Osteocyte (in vitro differentiated cells): ENCODE results near the gene MX2. TPM values are rescaled to one million over a fixed set of nuclear protein-coding genes. Genes with fewer than 3 reads are reported as not detected.

Experiments used
- DNase-seq: peaks from one replicate; pipeline ENCODE4 v3.0.0; 2021; ENCODE audit warnings: mixed read lengths; ENCODE audit not compliant: unreplicated experiment; ENCODE audit errors: extremely low spot score
- H3K27ac Mint-ChIP-seq: one replicate; pipeline ENCODE4 v1.8.0; 2021; ENCODE audit warnings: mild to moderate bottlenecking, mixed read lengths; ENCODE audit not compliant: unreplicated experiment
- H3K27me3 Mint-ChIP-seq: one replicate; pipeline ENCODE4 v1.8.0; 2021; ENCODE audit warnings: mixed read lengths; ENCODE audit not compliant: unreplicated experiment
- H3K36me3 Mint-ChIP-seq: one replicate; pipeline ENCODE4 v1.8.0; 2021; ENCODE audit warnings: mixed read lengths; ENCODE audit not compliant: unreplicated experiment
- H3K4me1 Mint-ChIP-seq: one replicate; pipeline ENCODE4 v1.8.0; 2021; ENCODE audit warnings: mixed read lengths; ENCODE audit not compliant: unreplicated experiment
- H3K4me3 Mint-ChIP-seq: one replicate; pipeline ENCODE4 v1.8.0; 2021; ENCODE audit warnings: mild to moderate bottlenecking, moderate library complexity, mixed read lengths; ENCODE audit not compliant: unreplicated experiment
- H3K9me3 Mint-ChIP-seq: one replicate; pipeline ENCODE4 v1.8.0; 2021; ENCODE audit warnings: mixed read lengths; ENCODE audit not compliant: unreplicated experiment
- CTCF ChIP-seq: fragments of 200-600 bp; sonication (generic); IDR thresholded peaks from 2 replicates; pipeline ENCODE4 v1.5.0; 2021; ENCODE audit warnings: antibody characterized with exemption, mild to moderate bottlenecking, moderate library complexity
- total RNA-seq: library from RNA; stranded (reverse); gene quantifications from 2 replicates; pipeline ENCODE4 v1.2.1, GENCODE V29; 2021

MX2 gene
- total RNA-seq, 1 donor from 2014 or later = not detected

- Mint-ChIP-seq H3K27ac (no peak overlapping the region), H3K4me3 (no peak overlapping the region), H3K27me3 (peaks cover 52% of the 10 kb centered on the region), H3K9me3 (no peaks in the 10 kb centered on the region), H3K36me3 (no peaks in the 10 kb centered on the region), H3K4me1 (no peaks in the 10 kb centered on the region)
- no peak for DNase-seq
- TF ChIP-seq CTCF = no peak
These were observed 35.7 kb downstream of the MX2 start for GRCh38 chr21:41397471-41397891.

DNA sequence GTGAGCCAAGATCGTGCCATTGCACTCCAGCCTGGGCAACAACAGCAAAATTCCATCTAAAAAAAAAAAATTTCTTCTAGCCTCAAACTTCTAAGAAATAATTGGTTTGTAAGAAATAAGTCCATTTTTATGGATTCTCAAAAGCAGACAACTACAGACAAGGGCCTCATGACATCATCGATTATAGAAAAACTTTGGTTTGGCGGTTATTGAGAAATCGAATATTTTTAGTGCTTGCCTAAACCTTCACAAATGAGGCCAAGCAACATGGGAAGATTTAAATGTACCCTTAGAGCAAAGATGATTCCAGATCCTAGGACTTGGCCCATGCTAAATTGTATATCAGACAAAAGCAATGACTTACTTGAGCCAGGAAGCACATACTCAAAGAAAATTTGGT, 36.4 kb downstream of the MX2 start:
- TF ChIP-seq CTCF = no peak
- peaks cover 57% of the 10 kb centered on the region for H3K27me3 Mint-ChIP-seq
- DNase-seq = no peak
- no peaks in the 10 kb centered on the region for H3K4me1 Mint-ChIP-seq
- no peak overlapping the region for H3K27ac Mint-ChIP-seq
- H3K36me3 Mint-ChIP-seq = no peaks in the 10 kb centered on the region
- H3K9me3 Mint-ChIP-seq = no peaks in the 10 kb centered on the region
- no peak overlapping the region for H3K4me3 Mint-ChIP-seq

DNA sequence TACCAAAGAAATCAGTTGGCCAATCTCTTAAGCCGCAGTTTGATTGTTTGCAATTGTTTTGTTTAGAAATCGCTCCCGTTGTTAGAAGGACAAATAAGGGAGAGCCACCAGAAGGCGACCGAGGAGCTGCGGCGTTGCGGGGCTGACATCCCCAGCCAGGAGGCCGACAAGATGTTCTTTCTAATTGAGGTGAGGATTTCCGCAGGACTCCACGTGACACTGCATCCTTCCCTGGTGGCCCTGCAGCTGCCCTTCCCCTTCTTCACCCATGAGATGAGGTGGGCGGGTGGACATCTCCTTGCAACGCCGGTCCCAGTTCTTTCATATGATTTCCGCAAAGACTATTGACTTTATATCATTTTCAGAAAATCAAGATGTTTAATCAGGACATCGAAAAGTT, 37.0 kb downstream of the MX2 start:
- TF ChIP-seq CTCF = no peak
- Mint-ChIP-seq H3K27me3 (peaks cover 54% of the 10 kb centered on the region), H3K27ac (no peak overlapping the region), H3K4me1 (no peaks in the 10 kb centered on the region), H3K9me3 (no peaks in the 10 kb centered on the region), H3K4me3 (no peak overlapping the region), H3K36me3 (no peaks in the 10 kb centered on the region)
- no peak for DNase-seq

GRCh38 chr21:41399246-41399800, 37.5 kb downstream of the MX2 start:
- H3K36me3 Mint-ChIP-seq = no peaks in the 10 kb centered on the region

DNA sequence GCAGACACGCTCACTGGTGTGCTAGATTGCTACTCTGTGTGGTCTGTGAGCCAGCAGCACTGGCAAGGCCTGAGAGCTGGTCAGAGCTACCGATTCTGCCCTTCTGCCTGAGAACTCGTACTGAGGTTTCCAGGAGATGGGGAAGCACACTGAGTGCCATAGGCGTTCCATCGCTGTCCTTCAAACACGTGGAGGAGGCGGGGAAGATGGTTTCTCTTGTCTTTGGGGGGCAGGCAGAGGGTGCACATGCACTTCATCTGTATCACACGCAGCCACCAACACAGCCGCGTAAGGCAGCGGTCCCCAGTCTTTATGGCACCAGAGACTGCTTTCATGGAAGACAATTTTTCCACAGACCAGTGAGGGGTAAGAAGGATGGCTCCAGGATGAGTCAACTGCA, 40.4 kb downstream of the MX2 start:
- no peak for DNase-seq
- Mint-ChIP-seq H3K4me3 (no peak overlapping the region), H3K9me3 (no peaks in the 10 kb centered on the region), H3K36me3 (no peaks in the 10 kb centered on the region), H3K4me1 (no peaks in the 10 kb centered on the region), H3K27ac (no peak overlapping the region), H3K27me3 (peaks cover 49% of the 10 kb centered on the region)
- no peak for TF ChIP-seq CTCF

More at GRCh38 chr21:41399246-41399800, 37.5 kb downstream of the MX2 start:
- no peak overlapping the region for H3K4me3 Mint-ChIP-seq
- DNase-seq = no peak
- H3K4me1 Mint-ChIP-seq = no peaks in the 10 kb centered on the region
- no peaks in the 10 kb centered on the region for H3K9me3 Mint-ChIP-seq
- TF ChIP-seq CTCF = no peak
- H3K27ac Mint-ChIP-seq = no peak overlapping the region
- peaks cover 54% of the 10 kb centered on the region for H3K27me3 Mint-ChIP-seq
